Measurements from ENCODE around the gene ADAMTS17.

The ADAMTS17 gene

GRCh38 chr15:100255644-100256043 lies 86.1 kb downstream of the ADAMTS17 start:
- no peak for TF ChIP-seq CTCF (IDR thresholded peaks at IDR 0.05; ENCODE audit: borderline replicate concordance, insufficient read depth, low read depth, low read length)
- no peak overlapping the region for H3K4me3 ChIP-seq (ENCODE audit: low read depth, low read length)

GRCh38 chr15:100254691-100255090 lies 87.1 kb downstream of the ADAMTS17 start:
- no peak for TF ChIP-seq CTCF (IDR thresholded peaks at IDR 0.05; ENCODE audit: borderline replicate concordance, insufficient read depth, low read depth, low read length)

GRCh38 chr15:100254285-100254684 lies 87.5 kb downstream of the ADAMTS17 start:
- no peak for TF ChIP-seq CTCF (IDR thresholded peaks at IDR 0.05; ENCODE audit: borderline replicate concordance, insufficient read depth, low read depth, low read length)
- no peak overlapping the region for H3K4me3 ChIP-seq (ENCODE audit: low read depth, low read length)

More at GRCh38 chr15:100254691-100255090, 87.1 kb downstream of the ADAMTS17 start:
- H3K4me3 ChIP-seq (ENCODE audit: low read depth, low read length): no peak overlapping the region

DNA sequence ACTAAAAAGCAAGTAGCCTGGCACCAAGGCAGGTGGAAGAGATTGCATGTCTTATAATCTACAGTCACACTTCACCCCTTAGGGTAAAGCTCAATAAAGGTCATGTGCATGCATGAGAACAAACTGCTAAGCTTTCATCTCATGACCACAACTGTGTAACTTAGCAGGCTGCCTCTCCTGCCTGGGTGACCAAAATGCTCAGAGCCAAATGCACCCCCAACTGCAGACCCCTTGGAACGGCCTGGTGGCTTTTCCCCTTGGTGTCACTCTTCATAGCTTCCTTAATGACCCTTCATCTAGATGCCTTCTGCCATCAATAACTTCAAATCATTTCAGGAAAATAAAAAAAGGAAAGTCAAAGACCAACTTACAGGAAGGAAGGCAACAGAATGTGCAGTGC lies 88.1 kb downstream of the ADAMTS17 start:
- TF ChIP-seq CTCF (IDR thresholded peaks at IDR 0.05; ENCODE audit: borderline replicate concordance, insufficient read depth, low read depth, low read length): no peak
- H3K4me3 ChIP-seq (ENCODE audit: low read depth, low read length): no peak overlapping the region

- no peak for TF ChIP-seq CTCF (IDR thresholded peaks at IDR 0.05; ENCODE audit: borderline replicate concordance, insufficient read depth, low read depth, low read length)
- H3K4me3 ChIP-seq (ENCODE audit: low read depth, low read length): no peak overlapping the region
Measured at GRCh38 chr15:100252779-100253417, 88.9 kb downstream of the ADAMTS17 start.

DNA sequence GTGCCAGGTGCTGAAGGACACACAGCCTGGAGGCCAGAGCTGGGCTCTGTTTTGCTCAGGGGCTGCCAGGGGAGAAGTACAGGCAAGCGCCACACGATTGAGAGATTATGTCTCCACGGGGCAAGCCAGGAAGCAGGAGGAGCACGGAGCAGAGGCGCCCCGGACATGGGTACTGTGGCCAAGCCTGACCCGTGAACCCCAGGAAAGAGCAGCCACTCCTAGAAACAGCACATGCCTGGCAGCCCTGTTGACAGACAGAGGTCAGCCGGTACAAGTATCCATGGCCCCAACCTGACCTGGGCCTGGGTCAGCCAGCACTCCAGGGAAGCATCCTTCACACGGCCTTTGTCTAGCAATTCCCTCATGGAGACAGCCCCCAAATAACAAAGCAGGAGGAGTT lies 89.4 kb downstream of the ADAMTS17 start:
- no peak overlapping the region for H3K4me3 ChIP-seq (ENCODE audit: low read depth, low read length)
- no peak for TF ChIP-seq CTCF (IDR thresholded peaks at IDR 0.05; ENCODE audit: borderline replicate concordance, insufficient read depth, low read depth, low read length)

- no peak for TF ChIP-seq CTCF (IDR thresholded peaks at IDR 0.05; ENCODE audit: borderline replicate concordance, insufficient read depth, low read depth, low read length)
- no peak overlapping the region for H3K4me3 ChIP-seq (ENCODE audit: low read depth, low read length)
Measured at GRCh38 chr15:100250176-100250800, 91.5 kb downstream of the ADAMTS17 start.

All from GM12875 (cell line).